T follicular helper cell (primary cell): ENCODE measurements around the gene NPAS3.

Source experiments
- DNase-seq: peaks from one replicate; pipeline ENCODE4 v3.0.0-alpha.2; 2020; ENCODE audit warnings: low read depth

NPAS3 gene

DNA sequence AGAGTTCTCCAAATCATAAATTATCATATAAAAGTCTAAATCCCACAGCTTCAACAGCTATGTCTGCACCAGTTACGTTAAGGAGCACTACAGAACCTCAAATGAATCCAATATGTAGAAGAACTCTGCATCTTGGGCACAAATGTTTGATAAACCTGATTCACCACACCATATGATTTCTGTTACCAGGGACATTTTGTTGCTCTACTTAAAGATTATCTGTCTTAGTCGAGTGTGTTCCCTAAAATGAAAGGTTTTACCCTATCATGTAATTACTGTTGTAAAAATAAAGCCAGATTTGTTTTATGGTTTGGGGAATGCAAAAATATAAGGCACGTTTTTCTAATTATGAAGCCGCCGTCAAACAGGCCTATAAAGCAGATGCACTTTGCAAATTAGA, 649.1 kb downstream of the NPAS3 start:
- DNase-seq = no peak

DNA sequence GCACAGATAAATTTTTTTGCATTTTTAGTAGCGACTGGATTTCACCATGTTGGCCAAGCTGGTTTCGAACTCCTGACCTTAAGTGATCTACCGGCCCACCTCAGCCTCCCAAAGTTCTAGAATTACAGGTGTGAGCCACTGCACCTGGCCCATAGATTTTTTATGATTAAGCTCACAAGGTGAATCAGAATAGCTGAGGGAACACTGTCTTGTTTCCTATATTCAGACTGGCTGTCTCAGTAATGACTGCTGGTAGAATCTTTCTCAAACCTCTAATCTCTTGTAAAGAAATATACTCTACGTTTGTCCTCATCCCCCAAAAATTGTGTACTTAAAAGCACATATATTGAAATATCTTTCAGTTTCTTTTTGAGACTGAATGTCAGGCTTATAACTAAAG, 650.1 kb downstream of the NPAS3 start:
- no peak for DNase-seq

DNA sequence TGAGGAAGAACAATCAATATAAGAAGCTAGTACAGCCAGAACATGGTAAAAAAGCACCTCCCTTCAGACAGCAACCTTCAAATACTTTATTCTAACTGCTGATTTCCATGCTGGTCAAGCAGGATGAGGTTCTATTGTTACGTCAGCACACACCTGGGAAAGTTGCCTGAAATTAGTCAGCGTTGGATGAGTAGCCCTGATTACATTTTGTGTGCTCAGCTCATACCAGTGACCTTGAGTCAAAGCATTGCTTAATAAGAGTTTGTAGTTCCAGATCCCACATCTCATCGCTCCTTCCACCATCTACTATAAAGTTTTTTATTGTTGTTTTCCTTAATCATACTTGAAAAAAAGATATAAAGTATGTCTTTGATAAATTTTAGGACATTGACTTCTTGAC, 650.7 kb downstream of the NPAS3 start:
- DNase-seq = no peak

DNA sequence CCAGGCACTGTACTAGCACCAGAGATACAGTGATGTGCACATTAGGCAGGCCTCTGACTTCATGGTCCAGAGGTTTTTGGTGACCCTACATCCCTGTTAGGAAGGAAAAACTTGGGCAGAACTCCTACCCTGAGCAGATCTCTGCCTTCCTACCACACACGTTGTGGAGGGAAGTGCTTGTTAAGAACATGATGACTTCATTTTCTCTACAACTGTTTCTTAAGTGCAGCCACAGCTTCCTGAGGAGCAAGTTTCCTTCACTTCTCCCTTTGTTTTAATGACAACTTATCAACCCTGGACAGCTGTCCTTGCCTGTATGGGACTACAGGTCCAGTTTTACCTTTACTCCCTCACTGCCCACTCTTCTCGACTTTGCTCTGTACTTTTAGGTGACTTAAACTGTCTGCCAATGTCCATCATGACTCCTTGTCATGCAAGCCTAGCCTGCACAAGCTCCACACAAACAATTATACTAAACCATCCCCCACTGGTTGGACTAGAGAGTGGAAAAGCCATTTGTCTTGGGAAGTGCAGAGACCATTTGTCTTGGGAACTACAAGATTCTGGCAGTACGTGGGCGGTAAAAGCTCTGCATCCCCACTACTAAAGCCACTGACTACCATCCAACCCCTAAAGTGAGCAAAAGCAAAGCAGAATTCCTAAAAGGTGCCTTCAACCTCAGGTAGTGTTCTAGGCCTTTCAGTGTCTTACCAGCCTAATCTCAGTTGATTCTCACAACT, 652.4 kb downstream of the NPAS3 start:
- no peak for DNase-seq

DNA sequence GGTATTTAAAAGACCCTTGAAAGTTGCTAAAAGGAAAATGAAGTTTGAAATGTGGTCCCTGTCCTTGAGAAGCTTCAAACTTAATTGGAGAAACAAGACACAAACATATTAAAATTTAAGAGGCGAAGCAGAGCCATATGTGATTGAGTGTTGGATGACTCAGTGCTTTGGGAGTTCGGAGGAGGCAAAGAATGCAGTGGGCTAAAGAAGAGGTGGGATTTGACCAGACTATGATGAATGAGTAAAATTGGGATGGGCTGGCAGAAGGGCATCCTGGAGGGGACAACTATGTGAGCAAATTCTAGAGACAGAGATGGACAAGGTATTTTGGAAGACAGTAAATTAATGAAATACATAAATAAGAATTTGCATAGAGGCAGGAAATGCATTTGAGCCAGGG, 653.6 kb downstream of the NPAS3 start:
- DNase-seq = no peak

DNA sequence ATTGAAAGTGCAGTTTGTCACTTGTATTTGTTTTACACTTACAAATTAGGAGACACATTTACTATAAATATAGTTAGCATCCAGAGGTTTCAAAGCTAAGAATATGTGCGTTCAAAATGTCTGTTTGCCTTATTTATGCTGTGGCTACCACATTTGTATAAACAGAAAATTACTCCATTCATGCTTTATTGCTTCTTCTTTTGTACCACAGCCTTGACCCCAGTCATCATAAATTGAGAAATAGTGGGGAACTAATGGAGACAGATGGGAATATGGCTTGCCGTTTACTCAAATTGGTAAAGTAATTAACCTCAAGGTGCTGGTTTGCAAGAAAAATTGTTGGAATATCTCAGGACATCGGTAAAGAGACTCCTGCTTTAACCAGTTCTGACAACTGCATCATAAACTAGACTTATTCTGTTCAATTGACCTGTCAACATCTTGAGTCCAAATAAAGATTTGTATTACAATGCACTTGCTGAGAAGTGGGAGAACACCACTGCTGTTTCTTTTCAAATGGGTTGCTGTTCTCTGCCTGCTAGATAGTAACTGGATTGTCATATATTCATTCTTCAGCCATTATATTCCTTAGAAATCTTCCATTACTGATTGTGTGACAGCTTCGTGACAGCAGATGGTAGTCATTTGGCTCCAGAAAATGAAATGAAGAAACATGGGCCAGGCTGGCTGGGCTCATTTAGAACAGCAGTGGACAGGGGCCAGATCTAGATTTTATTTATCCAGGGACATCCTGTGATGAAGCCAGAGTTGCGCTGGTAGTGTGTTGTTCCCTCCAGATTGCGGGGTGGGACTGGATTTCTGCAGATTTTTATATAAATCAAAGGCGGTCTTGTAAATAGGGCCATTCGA, 657.8 kb downstream of the NPAS3 start:
- DNase-seq = no peak

DNA sequence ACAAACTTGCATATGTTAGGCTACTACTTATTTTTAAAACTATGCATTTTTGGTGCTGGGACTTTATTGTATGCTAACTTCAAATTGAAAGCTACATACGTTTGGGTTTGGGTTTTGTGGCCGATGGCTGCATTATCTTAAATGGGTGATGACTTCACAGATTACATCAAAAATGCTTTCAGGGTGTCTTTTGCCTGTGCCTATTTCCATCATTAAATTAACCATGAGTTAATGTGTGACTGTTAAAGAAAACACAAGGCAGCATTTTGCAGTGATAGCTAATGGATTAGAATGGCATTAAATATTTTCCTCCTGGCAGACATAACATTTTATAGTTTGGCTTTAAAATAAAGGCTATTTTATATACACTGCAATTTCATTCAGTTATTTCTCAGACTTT, 659.9 kb downstream of the NPAS3 start:
- no peak for DNase-seq

DNA sequence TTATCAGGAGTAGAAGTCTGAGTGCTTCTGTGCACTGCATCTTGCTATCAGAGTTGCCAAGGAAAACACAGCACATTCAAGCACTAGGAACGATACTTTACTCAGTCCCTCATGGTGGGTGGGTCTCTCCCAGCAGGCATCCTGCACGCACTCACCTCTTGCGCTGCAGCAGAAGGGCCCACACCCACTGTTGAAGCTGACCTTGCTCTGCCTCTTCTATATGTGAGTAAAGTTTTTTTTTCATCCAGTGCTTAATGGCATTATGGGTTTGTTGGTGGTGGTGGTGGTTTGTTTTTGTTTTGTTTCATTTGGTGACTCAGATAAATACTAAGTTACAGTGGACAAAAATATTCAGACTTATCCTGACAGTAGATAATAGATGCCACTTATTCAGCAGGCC, 663.7 kb downstream of the NPAS3 start:
- DNase-seq = no peak

DNA sequence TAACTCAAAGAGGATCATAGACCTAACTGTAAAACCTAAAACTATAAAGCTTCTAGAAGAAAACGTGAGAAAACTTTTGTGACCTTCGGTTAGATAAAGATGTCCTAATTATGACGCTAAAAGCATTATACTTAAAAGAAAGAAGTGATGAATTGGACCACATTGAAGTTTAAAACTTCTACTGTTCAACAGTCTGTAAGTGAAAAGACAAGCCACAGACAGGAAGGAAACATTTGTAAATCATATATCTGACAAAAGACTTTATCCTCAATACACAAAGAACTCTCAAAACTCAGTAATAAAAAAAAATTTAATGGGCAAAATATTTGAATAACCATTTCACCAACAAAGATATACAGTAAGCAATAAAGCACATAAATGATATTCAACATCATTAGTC, 667.9 kb downstream of the NPAS3 start:
- DNase-seq = no peak

DNA sequence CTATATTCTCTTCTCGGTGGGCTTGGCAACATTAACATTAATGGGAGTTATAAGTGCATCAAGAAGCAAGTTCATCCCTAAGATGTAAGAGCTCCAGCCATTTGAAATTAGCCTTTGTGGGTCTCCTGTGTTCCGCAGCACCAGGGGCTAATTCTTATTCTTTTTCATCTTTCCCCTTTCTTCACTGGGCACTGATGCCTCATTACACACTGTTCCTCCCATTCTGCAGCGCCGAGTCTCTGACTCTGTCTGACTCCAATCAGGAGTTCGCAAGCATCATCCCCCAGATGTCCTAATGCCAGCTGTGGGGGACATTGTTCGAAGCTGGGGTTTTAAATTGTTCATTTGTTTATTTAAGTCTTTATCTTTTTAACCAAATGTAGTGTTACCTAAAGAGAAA, 670.9 kb downstream of the NPAS3 start:
- no peak for DNase-seq

DNA sequence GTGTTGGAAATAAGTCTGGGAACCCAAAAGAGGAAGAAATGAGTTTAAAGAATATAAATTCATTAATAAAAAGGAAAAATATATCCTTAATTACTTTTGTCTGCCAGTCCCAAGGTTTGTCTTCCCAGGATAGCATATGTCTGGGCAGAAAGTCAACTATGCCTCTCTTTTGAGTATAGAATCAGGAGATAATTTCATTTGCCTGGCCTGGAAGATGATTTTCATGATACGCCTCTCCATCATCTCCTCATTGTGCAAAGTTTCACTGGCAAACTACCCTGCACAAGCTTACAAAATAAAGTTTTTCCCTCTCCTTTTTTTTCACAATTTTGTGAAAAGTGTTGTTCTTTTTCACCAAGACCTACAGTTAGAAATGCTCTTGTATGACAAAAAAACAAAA, 671.4 kb downstream of the NPAS3 start:
- DNase-seq = no peak

DNA sequence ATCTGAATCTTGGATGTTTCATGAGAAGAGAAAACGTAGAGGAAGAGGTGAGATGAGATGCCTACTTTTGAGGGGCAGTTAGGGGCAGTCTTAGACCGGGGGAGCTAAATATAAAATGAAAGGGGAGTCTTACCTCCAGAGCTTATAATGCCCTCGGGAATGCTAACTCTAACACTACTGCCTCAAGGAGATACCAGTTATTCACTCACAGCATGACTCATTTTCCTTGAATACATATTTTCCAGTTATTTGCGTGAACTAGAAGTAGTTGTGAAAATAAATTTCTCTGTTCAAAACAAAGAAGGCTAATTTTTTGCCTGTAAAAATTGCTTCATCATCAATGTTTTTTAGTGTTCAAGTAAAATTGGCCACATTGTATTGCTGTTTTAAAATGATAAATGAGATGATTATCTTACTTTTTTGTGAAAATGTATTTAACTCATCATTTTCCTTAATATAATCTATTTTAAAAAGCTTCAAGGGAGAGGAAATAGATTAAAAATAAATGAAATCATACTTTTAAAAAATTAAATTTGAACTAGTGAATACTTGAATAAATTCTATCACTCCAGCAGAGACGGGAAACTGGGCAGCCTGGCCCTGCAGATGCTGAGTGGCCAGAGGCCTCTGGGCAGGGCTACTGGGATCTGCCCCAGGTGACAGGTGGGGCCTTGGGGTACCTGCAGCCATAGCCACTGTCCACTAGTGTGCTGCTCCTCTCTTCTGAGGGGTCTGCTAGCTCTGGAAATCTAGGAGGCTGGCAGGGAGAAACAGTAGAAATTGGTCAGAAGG, 672.9 kb downstream of the NPAS3 start:
- DNase-seq = no peak

DNA sequence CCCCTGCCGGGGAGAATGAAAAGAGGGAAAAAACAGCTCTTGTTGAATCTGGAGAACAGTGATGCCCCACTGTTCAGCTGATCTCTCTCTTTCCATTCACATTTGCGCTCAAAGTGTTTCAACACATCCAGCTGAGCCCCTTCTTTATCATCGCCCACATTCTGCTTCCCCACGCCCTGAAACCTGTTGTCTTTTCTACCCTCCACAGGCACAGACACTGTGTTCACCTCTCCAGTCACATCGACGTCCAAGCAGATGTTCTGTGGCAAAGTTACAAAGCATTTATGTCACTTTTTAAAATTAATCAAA, 673.5 kb downstream of the NPAS3 start:
- DNase-seq = no peak

DNA sequence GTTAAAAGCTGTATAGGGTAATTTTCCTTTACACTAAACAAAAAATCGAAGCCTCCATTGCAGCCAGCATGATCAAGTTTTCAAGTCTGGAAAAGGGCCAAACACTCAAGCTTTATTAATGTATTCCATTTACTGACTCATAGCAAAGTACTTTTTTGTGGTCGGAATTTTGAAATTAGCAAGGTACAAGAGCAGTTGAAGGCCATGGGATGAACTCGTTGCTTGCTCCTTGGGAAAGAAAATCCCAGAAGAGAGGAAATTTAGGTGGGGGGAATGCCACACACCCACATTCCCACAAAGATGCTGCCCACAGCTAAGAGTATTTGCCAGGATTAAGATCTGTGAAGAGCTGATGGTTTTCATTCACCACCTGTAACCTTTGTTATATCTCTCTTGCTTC, 678.5 kb downstream of the NPAS3 start:
- no peak for DNase-seq

DNA sequence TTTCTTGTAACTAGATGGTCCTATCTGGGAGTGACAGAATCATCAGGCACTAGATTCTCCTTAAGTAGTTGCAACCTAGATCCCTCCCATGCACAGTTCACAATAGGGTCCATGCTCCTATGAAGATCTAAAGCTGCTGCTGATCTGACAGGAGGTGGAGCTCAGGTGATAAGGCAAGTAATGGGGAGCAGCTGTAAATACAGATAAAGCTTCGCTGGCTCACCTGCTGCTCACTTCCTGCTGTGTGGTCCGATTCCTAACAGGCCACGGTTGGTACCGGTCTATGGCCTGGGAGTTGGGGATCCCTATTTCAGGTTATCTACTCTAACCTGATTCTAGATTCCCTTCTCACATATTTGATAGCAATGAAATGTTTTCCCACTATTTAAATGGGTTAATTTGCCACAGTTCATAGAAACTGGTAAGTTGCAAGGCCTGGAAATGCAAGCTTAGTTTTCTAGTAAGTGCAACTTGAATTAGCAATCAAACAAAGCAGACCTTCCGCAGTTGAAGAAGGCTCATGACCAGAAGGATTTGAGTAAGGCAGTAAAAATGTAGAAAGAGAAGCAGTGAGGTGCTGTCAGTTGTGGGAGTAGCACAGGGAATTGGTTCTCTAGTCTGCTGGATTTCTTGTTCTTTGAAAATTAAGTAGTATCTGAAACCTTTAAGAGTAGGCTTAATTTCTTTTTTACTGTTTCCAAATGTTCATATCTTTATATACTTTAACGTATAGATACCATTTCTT, 679.9 kb downstream of the NPAS3 start:
- DNase-seq = no peak

DNA sequence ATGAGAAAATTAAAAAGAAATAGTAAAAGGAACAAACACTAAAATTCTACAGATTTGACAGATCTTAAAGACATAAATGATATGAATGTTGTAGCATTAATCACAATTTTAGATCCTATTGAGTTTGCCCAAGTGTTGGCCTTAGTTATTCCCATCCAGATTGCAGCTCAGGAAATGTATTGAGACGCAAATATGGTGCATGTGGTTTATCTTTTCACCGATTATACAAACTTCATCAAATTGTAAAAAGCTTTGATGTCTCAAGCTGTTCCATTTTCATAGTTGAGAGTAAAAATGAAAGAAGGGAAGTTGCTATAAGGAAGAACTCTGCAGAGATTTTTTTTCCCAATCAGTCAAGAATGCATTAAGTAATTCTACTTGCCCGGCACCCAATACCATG, 683.8 kb downstream of the NPAS3 start:
- no peak for DNase-seq

DNA sequence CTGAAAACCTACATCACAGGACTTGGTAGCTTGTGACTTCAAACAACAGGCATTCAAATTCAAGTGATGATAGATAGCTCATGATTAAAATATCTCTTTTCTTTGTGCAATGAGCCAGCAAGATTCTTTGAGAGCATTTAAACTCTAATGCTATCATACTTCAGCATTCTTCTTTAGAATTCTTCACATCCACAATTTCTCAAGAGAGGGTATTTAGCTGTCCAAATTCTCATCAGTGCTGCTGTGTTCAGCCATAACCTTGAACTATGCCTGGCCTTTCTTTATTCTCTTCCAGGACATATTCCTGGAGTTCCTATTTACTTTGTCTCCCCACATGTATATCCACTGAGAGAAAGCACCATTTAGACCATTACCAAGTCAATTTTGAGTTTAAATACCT, 691.1 kb downstream of the NPAS3 start:
- no peak for DNase-seq

DNA sequence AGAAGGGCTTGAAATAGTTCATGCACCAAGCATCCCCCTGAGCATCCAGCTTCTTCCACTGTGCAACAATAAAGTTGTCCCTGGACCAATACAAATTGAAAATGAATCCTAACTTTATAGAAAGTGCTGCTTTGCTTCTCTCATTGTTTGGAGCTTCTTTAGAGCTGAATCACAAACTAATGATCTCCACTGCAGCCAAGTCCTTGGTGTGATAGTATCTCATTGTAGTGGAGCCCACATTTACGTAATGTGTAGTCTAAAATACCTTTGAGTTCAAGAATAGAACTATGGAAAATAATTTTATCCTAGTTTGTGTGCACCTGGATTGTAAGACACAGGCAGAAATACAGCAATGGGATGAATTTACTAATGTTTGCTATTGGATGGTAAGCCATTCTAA, 692.3 kb downstream of the NPAS3 start:
- no peak for DNase-seq

DNA sequence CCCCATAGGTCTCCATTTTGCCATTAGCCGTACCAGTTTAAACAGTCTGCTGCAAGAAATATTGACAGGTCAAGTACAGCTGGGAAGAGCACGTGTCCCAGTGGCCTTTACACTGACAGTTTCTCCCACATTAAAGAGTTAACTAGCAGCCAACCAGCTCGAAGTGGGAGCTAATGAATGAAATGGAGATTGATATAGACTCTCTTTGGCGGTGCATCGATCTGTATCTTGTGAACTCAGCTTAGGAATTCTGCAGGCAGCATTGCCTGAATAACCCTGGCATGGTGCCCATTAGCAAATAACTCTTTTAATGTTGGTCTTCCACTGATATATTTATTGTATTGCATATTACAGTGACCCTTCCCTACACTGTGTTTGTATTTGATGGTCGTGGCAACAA, 692.8 kb downstream of the NPAS3 start:
- no peak for DNase-seq

DNA sequence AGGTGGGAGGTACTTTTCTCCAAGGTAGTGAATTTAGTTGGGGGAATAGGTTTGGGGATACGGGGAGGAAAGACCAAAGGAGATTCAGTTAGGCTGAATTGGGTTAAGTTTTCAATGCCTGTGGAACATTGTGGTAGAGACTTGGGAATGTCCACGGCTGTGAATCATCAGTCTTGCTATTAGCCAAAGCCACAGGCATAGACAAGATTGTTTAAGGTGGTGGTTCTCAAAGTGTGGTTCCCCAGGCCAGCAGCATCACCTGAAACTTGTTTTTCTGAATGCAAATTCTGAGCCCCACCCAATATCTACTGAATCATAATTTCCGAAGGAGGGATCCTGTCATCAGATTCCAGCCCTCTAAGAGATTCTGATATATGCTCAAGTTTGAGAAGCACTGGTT, 696.0 kb downstream of the NPAS3 start:
- no peak for DNase-seq

DNA sequence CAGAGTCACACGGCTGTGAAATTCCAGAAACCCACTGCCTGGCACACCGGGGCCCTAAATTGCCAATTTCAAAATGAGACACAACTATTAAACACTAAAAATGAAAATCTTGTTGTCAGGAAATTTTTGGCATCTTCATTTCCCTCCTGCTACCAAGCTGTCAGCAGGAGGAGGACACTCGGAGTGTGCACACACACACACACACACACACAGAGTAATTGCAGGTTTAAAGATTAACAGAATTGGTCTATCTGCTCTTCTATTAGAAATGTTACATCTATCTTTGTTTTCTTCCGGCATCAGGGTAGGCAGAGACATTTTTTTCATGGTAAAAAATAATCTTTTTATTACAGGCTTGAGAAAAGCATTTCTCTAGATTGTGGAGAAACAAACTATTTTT, 698.0 kb downstream of the NPAS3 start:
- DNase-seq = no peak

DNA sequence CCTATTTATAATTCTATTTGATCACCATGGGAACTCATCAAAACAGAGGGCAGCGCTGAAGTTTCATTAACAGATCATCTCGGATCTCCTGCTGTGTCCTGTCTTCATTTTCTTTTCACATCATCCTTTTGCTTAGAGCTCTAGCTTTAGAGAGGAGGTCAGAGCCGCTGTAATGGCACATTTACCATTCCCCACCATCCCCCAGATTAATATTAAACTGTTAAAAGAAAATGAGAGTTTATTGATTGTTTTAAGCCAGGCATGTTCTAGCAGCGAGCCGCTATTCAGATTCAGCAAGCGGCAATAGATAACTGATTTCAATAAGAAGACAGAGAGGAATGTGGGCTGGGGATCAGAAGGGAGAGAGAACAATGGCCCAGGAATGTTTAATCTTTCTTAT, 703.4 kb downstream of the NPAS3 start:
- no peak for DNase-seq
